HG02970 (cell line): Measurements from ENCODE around the gene RRAD.
"Not testable (repeated sequence)": the region's sequence is repeated elsewhere in the genome, so short reads cannot be mapped to it uniquely, and the experiment has no call there.

Experiments used
- ATAC-seq: cut with Tn5 transposase; IDR thresholded peaks from one replicate; pipeline ENCODE4 v1.9.1; 2021; ENCODE audit warnings: mild to moderate bottlenecking, moderate library complexity, moderate number of reproducible peaks; ENCODE audit not compliant: unreplicated experiment, low FRiP score

The RRAD gene, protein sequence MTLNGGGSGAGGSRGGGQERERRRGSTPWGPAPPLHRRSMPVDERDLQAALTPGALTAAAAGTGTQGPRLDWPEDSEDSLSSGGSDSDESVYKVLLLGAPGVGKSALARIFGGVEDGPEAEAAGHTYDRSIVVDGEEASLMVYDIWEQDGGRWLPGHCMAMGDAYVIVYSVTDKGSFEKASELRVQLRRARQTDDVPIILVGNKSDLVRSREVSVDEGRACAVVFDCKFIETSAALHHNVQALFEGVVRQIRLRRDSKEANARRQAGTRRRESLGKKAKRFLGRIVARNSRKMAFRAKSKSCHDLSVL

DNA sequence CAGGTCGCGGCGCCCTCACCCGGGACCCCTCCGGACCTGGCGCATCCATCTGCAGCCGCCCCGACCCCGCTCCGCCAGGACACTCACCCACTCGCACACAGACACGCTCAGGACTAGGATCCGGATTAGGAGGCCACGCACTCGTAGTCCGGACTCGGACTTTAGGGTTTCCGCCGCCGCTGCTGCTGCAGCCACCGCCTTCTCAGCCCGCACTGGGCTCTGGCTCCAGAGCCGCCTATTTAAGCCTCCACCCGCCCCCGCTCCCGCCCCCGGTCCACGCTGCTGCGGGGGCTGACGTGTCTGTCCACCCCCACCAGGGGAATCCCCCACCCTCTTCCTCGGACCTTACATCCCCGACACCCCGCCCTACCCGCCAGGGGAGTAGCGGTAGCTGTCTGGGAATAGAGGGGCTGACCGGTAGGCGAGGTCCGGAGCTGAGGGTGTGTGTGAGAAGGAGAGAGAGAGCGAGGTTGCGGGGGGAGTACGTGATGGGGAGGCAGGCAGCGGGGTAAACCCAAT lies at the start of gene RRAD:
RRAD (minus strand) TSS at position 214 of the 519 bp plus-strand sequence. CDS start 356 bp downstream, outside the sequence.
- peak; percentile 34 for ATAC-seq

DNA sequence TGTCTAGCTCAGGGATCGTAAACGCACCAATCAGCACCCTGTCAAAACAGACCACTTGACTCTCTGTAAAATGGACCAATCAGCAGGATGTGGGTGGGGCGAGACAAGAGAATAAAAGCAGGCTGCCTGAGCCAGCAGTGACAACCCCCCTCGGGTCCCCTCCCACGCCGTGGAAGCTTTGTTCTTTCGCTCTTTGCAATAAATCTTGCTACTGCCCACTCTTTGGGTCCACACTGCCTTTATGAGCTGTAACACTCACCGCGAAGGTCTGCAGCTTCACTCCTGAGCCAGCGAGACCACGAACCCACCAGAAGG lies 49.6 kb upstream of the RRAD start:
- ATAC-seq: not testable (repeated sequence)

DNA sequence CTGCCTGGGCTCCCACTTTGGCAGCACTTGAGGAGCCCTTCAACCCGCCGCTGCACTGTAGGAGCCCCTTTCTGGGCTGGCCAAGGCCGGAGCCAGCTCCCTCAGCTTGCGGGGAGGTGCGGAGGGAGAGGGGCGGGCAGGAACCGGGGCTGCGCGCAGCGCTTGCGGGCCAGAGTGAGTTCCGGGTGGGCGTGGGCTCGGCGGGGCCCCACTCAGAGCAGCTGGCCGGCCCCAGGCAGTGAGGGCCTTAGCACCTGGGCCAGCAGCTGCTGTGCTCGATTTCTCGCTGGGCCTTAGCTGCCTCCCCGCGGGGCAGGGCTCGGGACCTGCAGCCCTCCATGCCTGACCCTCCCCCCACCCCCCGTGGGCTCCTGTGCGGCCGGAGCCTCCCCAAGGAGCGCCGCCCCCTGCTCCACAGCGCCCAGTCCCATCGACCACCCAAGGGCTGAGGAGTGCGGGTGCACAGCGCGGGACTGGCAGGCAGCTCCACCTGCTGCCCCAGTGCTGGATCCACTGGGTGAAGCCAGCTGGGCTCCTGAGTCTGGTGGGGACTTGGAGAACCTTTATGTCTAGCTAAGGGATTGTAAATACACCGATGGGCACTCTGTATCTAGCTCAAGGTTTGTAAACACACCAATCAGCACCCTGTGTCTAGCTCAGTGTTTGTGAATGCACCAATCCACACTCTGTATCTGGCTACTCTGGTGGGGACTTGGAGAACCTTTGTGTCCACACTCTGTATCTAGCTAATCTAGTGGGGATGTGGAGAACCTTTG lies 49.0 kb upstream of the RRAD start:
- ATAC-seq: not testable (repeated sequence)

DNA sequence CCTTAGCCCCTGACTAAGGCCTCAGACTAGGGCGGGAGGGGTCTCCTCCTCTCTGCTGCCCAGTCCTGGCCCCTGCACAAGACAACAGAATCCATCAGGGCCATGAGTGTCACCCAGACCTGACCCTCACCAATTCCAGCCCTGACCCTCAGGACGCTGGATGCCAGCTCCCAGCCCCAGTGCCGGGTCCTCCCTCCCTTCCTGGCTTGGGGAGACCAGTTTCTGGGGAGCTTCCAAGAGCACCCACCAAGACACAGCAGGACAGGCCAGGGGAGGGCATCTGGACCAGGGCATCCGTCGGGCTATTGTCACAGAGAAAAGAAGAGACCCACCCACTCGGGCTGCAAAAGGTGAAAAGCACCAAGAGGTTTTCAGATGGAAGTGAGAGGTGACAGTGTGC lies 48.4 kb upstream of the RRAD start:
- ATAC-seq: no peak

DNA sequence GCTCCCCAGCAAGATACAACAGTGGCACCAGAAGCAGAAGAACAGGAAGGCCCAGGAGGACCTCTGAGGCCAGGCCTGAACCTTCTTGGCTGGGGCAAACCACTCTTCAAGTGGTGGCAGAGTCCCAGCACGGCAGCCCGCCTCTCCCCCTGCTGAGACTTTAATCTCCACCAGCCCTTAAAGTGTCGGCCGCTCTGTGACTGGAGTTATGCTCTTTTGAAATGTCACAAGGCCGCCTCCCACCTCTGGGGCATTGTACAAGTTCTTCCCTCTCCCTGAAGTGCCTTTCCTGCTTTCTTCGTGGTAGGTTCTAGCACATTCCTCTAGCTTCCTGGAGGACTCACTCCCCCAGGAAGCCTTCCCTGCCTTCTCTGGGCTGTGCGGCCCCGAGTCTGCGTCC lies 47.6 kb upstream of the RRAD start:
- ATAC-seq: no peak

DNA sequence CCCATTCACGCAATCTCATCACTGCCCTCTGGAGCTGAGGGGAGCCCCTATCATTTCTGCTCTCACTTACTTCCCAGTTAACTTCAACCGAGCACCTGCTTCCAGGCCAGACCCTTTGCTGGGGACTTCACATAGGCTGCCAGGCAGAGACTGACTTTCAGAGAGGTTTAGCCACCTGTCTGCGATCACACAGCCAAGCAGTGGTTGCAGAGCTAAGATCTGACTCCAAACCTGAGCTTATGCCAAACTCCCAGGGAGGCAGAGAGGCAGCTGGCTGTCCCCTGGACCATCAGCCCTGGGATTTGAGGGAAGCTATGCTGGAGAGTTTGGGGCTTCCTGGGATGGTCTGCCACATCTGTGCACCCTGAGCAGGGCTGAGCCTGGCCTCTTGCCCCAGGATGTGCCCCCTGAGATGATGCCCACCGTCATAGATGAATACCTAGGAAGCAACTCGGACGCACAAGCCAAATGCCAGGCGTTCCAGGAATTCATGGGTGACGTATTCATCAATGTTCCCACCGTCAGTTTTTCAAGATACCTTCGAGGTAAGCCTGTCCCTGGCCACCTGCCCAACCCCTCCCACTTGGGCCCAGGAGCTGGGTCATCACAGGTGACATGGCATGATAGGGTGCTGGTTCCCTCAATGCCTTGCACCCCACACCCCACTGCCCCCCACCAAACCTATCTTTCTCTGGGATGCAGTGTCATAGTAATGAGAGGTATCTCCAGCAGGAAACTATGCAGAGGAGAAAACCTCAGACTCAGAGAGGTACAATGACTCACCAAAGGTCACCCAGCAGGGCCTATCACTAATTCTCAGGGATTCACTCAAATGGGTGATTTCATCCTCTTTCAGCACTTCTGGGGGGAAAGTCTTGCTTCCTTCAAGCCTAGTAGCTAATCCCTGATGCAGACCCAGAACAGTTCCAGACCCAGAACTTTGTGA lies 45.7 kb upstream of the RRAD start:
- ATAC-seq: no peak

DNA sequence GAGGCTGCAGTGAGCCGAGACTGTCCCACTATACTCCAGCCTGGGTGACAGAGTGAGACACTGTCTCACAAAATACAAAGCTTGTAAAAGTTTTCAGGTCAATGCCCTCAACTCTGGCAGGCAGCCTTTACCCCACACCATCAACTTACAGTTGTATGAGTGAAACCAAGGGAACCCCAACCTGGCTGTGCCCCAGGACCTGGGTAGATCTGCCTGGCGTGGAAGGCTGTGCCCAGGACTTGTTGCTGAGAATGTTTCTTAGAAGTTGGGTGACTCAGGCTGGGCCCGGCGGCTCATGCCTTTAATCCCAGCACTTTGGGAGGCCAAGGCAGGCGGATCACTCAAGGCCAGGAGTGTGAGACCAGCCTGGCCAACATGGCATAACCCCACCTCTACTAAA lies 43.5 kb upstream of the RRAD start:
- ATAC-seq: no peak

DNA sequence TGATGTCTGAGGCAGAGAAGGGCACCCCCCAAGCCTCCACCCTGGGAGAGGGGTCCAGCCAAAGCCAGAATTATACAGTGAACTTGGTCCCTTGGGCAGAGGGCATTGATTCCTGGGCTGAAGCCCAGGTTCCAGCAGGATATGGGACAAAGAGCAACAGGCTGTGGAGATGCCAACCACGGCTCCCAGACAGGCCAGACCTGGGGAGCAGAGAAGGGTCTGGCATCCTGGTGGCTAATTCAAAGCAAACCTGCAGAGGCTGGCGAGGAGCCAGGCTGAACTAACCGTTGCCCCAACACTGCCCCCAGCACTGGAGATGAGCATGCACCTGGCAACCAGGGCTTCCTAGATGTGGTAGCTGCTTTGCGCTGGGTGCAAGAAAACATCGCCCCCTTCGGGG lies 38.7 kb upstream of the RRAD start:
- no peak for ATAC-seq

DNA sequence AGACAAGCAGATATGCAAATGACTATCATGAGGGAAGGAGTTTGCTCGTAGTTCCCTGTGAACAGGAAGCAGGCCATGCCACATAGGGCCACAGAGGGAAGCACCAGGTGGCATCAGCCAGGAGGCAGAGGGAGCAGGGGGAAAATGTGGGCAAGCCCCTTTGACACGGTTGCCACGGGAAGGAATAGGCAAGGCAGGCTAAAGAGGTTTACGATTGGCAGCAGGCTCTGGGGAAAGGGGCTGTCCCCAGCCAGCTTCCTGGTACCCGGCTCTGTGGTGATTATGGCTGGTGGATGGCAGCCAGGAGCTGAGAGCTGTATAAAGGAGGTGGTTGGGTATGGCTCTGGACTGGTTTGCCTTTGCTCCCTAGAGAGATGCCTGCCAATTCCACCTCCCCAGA lies 36.6 kb upstream of the RRAD start:
- ATAC-seq: no peak

DNA sequence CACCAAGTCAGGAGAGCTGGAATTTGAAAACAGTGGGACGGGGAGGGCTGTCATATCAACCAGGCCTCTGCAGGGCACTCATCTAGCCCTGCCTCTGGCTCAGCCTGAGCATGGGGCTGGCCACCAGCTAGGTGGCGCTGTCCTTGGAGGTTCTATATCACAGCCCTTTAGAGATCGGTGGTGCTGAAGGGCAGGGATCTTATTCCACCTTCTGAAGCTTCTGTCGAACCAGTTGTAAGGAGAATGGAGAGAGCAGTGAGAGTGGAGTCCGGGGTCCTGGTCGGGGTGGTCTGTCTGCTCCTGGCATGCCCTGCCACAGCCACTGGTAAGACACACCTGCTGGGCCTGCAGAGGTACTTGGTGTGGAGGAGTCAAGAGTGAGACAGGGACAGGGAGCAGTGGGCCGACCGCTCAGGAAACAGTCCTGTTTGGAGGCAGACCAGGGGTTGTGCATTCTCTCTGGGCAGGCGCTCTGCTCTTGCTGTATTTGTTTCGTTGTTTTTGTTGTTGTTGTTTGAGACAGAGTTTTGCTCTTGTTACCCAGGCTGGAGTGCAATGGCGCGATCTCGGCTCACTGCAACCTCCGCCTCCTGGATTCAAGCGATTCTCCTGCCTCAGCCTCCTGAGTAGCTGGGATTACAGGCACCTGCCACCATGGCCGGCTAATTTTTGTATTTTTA lies 35.9 kb upstream of the RRAD start, which contains the start of gene CES3:
CES3 (plus strand) TSS at position 202 of the 680 bp plus-strand sequence; CDS start at position 244, 42 bp downstream.
- no peak for ATAC-seq

DNA sequence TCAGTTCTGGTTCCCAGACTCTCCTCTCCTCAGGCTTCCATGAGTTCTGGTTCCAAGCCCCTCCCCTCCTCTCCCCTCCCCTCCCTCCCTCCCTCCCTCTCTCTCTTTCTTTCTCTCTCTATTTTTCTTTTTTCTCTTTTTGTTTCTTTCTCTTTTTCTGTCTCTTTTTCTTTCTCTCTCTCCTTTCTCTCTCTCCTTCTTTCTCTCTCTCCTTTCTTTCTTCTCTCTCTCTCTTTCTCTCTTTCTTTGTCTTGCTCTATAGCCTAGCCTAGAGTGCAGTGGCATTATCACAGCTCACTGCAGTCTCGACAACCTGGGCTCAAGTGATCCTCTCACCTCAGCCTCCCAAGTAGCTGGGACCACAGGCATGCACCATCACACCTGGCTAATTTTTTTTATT lies 34.9 kb upstream of the RRAD start:
- no peak for ATAC-seq

DNA sequence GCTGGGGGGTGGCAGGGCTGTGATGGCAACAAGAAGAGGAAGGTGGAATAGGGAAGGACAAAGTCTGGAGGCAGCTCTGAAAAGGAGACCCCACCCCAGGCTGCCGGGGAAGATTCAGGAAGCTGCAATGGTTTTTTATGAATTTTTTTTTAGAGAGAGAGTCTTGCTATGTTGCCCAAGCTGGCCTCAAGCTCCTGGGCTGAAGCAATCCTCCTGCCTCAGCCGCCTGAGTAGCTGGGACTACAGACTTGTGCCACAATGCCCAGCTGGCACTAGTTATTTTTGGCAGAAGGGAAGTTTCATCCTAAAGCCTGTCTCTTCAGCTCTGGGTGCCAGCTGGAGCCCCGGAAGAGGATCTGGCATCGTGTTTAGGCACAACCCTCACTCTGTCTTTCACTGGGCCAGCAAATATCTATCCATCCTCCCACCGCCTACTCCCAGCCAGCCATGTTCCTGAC lies 34.4 kb upstream of the RRAD start:
- ATAC-seq: no peak

DNA sequence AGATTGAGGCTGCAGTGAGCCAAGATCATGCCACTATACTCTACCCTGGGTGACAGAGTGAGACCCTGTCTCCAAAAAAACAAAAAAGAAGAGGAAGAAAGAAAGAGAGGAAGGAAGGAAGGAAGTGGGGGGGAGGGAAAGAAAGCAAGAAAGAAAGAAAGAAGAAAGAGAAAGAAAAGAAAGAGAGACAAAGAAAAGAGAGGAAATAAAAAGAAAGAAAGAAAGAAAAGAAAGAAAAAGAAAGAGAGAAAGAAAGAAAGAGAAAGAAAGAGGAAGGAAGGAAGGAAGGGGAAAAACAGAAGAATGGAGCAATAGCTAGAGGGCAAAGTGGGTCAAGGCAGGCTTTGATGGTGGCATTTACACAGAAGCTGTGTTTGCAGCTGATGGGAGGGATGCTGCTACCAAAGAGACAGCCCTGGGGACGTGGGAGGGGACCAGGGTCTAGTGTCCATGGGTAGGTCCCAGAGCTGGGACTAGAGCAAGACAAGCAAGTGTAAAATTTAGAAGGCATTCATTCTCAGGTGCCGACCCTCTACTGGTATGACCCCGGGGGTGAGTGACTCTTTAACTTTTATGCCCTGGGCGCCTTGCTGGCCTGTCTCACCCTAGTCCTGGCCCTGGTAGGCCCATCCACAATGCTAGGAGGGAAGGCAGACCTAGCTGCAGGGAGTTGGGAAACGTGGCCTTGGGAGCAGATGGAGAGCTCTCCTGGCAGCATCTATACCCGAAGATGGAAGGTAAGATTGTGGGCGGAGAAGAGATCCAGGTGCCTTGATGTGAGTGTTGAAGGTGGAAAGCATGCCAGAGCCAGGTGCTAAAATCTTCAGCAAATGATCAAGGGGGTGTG lies 33.7 kb upstream of the RRAD start:
- ATAC-seq: no peak

DNA sequence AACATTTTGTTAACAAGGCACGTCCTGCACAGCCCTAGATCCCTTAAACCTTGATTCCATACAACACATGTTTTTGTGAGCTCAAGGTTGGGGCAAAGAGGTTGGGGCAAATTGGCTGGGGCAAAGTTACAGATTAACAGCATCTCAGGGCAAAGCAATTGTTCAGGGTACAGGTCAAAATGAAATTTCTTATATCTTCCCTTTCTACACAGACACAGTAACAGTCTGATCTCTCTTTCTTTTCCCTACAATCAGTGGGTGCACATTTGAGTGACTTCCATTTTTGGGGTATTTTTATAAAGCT lies 30.8 kb upstream of the RRAD start:
- ATAC-seq: not testable (repeated sequence)

DNA sequence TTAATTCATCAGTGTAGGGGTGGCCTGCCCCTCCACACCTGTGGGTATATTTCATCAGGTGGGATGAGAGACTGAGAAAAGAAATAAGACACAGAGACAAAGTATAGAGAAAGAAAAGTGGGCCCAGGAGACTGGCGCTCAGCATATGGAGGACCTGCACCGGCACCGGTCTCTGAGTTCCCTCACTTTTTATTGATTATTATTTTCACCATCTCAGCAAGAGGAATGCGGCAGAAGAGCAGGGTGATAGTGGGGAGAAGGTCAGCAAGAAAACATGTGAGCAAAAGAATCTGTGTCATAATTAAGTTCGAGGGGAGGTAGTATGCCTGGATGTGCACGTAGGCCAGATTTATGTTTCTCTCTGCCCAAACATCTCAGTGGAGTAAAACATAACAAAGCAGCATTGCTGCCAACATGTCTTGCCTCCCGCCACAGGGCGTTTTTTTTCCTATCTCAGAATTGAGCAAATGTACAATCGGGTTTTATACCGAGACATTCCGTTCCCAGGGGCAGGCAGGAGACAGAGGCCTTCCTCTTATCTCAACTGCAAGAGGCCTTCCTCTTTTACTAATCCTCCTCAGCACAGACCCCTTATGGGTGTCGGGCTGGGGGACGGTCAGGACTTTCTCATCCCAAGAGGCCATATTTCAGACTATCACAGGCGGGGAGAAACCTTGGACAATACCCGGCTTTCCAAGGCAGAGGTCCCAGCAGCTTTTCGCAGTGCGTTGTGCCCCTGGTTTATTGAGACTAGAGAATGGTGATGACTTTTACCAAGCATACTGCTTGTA lies 30.2 kb upstream of the RRAD start:
- ATAC-seq: not testable (repeated sequence)

DNA sequence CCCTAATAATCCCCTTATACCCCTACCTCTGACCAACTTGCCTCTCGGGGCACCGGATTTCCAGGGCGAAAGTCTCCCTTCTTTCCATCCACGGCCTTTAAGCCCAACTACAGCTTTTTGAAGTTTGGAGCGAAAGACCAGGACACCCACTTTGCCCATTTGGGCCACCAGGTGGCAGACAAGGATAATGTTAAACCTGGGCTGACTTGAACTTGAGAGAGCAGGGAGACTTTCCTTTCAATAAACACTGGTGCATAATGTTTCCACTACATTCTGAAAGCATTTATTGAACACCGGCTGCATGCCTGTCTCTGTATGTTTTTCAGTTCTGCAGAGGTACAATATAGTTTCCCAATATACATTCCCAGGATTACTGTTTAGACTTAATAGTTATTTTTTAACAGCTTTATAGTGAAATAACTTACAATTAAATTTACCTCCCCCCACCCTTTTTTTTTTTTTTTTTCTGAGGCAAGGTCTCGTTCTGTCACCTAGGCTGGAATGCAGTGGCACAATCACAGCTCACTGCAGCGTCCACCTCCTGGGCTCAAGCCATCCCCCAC lies 28.8 kb upstream of the RRAD start:
- ATAC-seq: no peak

DNA sequence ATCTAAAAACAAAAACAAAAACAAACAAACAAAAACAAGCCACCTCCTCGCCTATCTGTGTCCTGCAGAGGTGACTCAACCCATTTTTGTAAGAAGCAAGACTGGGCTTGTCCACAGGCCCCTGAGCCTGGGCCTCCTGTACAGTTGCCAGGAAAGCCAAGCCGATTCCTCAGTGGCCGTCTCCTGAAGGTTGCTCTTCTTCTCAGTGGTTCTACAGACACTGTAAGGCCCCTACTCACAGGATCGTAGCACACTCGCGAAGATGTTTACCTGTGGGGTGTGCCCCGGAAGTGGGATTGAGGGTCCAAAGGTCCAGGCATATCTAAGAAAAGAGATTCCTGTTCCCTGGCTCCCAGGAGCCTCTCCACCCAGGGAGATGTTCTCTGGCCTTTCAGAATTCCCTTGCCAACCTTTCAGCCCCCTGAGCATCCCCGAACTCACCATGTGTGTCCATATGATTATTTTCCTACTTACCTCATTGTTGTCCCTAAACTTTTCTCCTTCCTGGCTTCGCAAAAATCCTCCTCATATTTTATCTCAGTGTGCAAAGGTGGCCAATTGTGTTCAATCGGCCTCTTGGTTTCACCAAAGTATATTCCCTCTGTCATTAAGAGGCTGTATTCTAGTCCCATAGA lies 28.2 kb upstream of the RRAD start:
- ATAC-seq: no peak
